ENCODE data around the gene LCAT. TPM values are rescaled to one million over a fixed set of nuclear protein-coding genes. Genes with fewer than 3 reads are reported as not detected.

The LCAT gene
- total and polyA plus RNA-seq, 8 donors: 10.1 to 20.7 (median 17.6) TPM

- no peak for TF ChIP-seq EP300 (IDR thresholded peaks at IDR 0.05)
- peak in 2 of 3 donors; percentile 67 to 75 for TF ChIP-seq POLR2AphosphoS5 (IDR thresholded peaks at IDR 0.05)
- peak; percentile 98 to 99 for DNase-seq
- Histone ChIP-seq H3K9me3 (no peaks in the 10 kb centered on the region), H3K36me3 (no peaks in the 10 kb centered on the region), H3K27me3 (no peaks in the 10 kb centered on the region), H3K27ac (peak within 1 kb of the TSS; percentile 94 to 99 (median 95)), H3K4me3 (peak within 1 kb of the TSS; percentile 73 to 99 (median 79)), H3K4me1 (peaks cover 20 to 55% (median 48%) of the 10 kb centered on the region in 4 donors)
- intact Hi-C loops (cut with DNase I; ENCODE audit: low total_unique reads): no loop called here
- WGBS, 5 donors: 0 to 1% (median 1%) methylated on average over 21 to 90 of the region's 90 CpGs
Measured at GRCh38 chr16:67892899-67893742, 50.8 kb downstream of the LCAT start, which contains the start of gene PSKH1. PSKH1 (plus strand) TSS chr16:67893254; CDS start chr16:67908750, 15,496 bp downstream.

DNA sequence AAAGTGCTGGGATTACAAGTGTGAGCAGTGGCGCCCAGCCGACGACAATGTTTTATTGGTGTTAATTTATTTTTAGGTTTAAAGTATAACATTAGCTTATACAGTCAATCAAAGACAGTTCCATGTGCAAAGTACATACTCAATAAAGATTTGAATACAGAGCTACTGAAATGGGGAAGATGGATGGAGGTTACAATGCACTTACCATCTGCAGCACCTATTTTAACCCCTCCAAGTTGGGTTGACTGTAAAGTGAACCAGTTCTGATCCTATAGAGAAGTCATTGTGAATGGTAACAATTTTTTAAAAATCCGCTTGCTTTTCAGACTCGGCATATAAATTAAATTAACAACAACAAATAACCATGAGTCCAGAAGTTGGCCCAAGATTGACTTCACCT, 51.5 kb downstream of the LCAT start:
- 50 to 71% (median 66%) methylated on average over 5 of the region's 5 CpGs for WGBS, 5 donors
- Histone ChIP-seq H3K9me3 (no peaks in the 10 kb centered on the region), H3K27ac (peak overlapping the region in 4 of 5 donors; percentile 94 to 99 (median 94)), H3K36me3 (no peaks in the 10 kb centered on the region), H3K4me3 (peak overlapping the region; percentile 73 to 99 (median 79)), H3K4me1 (peaks cover 20 to 48% (median 41%) of the 10 kb centered on the region in 4 donors), H3K27me3 (no peaks in the 10 kb centered on the region)
- intact Hi-C loops (cut with DNase I; ENCODE audit: low total_unique reads): no loop called here
- no peak for DNase-seq
- TF ChIP-seq EP300 (IDR thresholded peaks at IDR 0.05): no peak
- no peak for TF ChIP-seq POLR2AphosphoS5 (IDR thresholded peaks at IDR 0.05)
- no peak for TF ChIP-seq POLR2A (IDR thresholded peaks at IDR 0.05)
- TF ChIP-seq, protein P1, sequence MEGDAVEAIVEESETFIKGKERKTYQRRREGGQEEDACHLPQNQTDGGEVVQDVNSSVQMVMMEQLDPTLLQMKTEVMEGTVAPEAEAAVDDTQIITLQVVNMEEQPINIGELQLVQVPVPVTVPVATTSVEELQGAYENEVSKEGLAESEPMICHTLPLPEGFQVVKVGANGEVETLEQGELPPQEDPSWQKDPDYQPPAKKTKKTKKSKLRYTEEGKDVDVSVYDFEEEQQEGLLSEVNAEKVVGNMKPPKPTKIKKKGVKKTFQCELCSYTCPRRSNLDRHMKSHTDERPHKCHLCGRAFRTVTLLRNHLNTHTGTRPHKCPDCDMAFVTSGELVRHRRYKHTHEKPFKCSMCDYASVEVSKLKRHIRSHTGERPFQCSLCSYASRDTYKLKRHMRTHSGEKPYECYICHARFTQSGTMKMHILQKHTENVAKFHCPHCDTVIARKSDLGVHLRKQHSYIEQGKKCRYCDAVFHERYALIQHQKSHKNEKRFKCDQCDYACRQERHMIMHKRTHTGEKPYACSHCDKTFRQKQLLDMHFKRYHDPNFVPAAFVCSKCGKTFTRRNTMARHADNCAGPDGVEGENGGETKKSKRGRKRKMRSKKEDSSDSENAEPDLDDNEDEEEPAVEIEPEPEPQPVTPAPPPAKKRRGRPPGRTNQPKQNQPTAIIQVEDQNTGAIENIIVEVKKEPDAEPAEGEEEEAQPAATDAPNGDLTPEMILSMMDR (IDR thresholded peaks at IDR 0.05): no peak

Other genes starting within 250 kb of the LCAT start
- 10 to 100 TPM in 4 of 5 donors, 1 to 10 TPM in 1; 7.6 to 87.5 (median 13.3) TPM for gene GFOD2, start 224.8 kb downstream of the LCAT start, total RNA-seq
- 10 to 100 TPM in 1 of 3 donors, 1 to 10 TPM in 2; 8.6 to 13.4 (median 10.0) TPM for gene GFOD2, start 224.8 kb downstream of the LCAT start, polyA plus RNA-seq
- 10 to 100 TPM in 3 of 5 donors, 1 to 10 TPM in 2; 7.8 to 37.3 (median 13.0) TPM for gene RANBP10, start 137.6 kb downstream of the LCAT start, total RNA-seq
- 1 to 10 TPM; 2.9 to 6.9 (median 4.2) TPM for gene RANBP10, start 137.6 kb downstream of the LCAT start, polyA plus RNA-seq
- gene TSNAXIP1, start 137.2 kb downstream of the LCAT start, total RNA-seq: 10 to 100 TPM in 1 of 5 donors, 1 to 10 TPM in 2, under 1 TPM in 1, not detected in 1; 0.45 to 25.7 (median 1.7) TPM
- gene TSNAXIP1, start 137.2 kb downstream of the LCAT start, polyA plus RNA-seq: 1 to 10 TPM in 1 of 3 donors, under 1 TPM in 2; 0.46 to 1.2 (median 1.00) TPM
- gene THAP11, start 101.8 kb downstream of the LCAT start, total RNA-seq: 100 to 1,000 TPM in 1 of 5 donors, 10 to 100 TPM in 4; 12.5 to 109 (median 53.9) TPM
- 10 to 100 TPM; 15.8 to 25.7 (median 18.7) TPM for gene THAP11, start 101.8 kb downstream of the LCAT start, polyA plus RNA-seq
- gene NUTF2, start 97.2 kb downstream of the LCAT start, total RNA-seq: 10 to 100 TPM in 4 of 5 donors, 1 to 10 TPM in 1; 9.3 to 64.7 (median 25.7) TPM
- 100 to 1,000 TPM in 2 of 3 donors, 10 to 100 TPM in 1; 92.0 to 125 (median 112) TPM for gene NUTF2, start 97.2 kb downstream of the LCAT start, polyA plus RNA-seq
- gene CENPT, start 96.4 kb downstream of the LCAT start, total RNA-seq: 10 to 100 TPM; 27.4 to 80.7 (median 71.0) TPM
- 10 to 100 TPM; 36.8 to 64.8 (median 48.3) TPM for gene CENPT, start 96.4 kb downstream of the LCAT start, polyA plus RNA-seq
- 100 to 1,000 TPM in 2 of 5 donors, 10 to 100 TPM in 3; 41.5 to 141 (median 58.5) TPM for gene EDC4, start 71.1 kb downstream of the LCAT start, total RNA-seq
- gene EDC4, start 71.1 kb downstream of the LCAT start, polyA plus RNA-seq: 10 to 100 TPM; 22.0 to 27.6 (median 22.2) TPM
- gene NRN1L, start 59.2 kb downstream of the LCAT start, total RNA-seq: not detected
- 1 to 10 TPM in 2 of 3 donors, not detected in 1; 2.0 to 2.7 TPM for gene NRN1L, start 59.2 kb downstream of the LCAT start, polyA plus RNA-seq
- gene PSKH1, start 50.9 kb downstream of the LCAT start, total RNA-seq: 10 to 100 TPM; 17.5 to 93.7 (median 26.1) TPM
- 10 to 100 TPM; 10.2 to 26.5 (median 13.4) TPM for gene PSKH1, start 50.9 kb downstream of the LCAT start, polyA plus RNA-seq
- gene CTRL, start 12.3 kb downstream of the LCAT start, total RNA-seq: 10 to 100 TPM in 1 of 5 donors, 1 to 10 TPM in 2, under 1 TPM in 1, not detected in 1; 0.37 to 11.0 (median 4.0) TPM
- 1 to 10 TPM in 2 of 3 donors, under 1 TPM in 1; 0.62 to 2.1 (median 1.3) TPM for gene CTRL, start 12.3 kb downstream of the LCAT start, polyA plus RNA-seq
- gene PSMB10, start 7.3 kb downstream of the LCAT start, total RNA-seq: 10 to 100 TPM; 22.8 to 85.8 (median 52.5) TPM
- 100 to 1,000 TPM; 128 to 205 (median 134) TPM for gene PSMB10, start 7.3 kb downstream of the LCAT start, polyA plus RNA-seq
- 100 to 1,000 TPM in 1 of 5 donors, 10 to 100 TPM in 4; 12.7 to 136 (median 25.9) TPM for gene SLC12A4, start 24.5 kb upstream of the LCAT start, total RNA-seq
- gene SLC12A4, start 24.5 kb upstream of the LCAT start, polyA plus RNA-seq: 10 to 100 TPM in 2 of 3 donors, 1 to 10 TPM in 1; 5.7 to 19.8 (median 16.2) TPM
- gene DPEP3, start 36.4 kb upstream of the LCAT start, total RNA-seq: not detected
- not detected for gene DPEP3, start 36.4 kb upstream of the LCAT start, polyA plus RNA-seq
- 1 to 10 TPM in 3 of 5 donors, not detected in 2; 2.4 to 5.2 (median 3.1) TPM for gene DPEP2, start 55.4 kb upstream of the LCAT start, total RNA-seq
- gene DPEP2, start 55.4 kb upstream of the LCAT start, polyA plus RNA-seq: under 1 TPM; 0.61 to 0.95 (median 0.75) TPM
- not detected for gene DPEP2NB, start 71.8 kb upstream of the LCAT start, total RNA-seq
- gene DPEP2NB, start 71.8 kb upstream of the LCAT start, polyA plus RNA-seq: not detected
- gene DDX28, start 79.1 kb upstream of the LCAT start, total RNA-seq: 1 to 10 TPM in 3 of 5 donors, not detected in 2; 4.6 to 8.9 (median 7.3) TPM
- gene DDX28, start 79.1 kb upstream of the LCAT start, polyA plus RNA-seq: 1 to 10 TPM; 6.3 to 9.7 (median 7.3) TPM
- gene DUS2, start 79.2 kb upstream of the LCAT start, total RNA-seq: 10 to 100 TPM in 4 of 5 donors, under 1 TPM in 1; 0.45 to 27.5 (median 15.2) TPM
- gene DUS2, start 79.2 kb upstream of the LCAT start, polyA plus RNA-seq: 1 to 10 TPM; 4.3 to 9.5 (median 5.0) TPM
- 100 to 1,000 TPM in 2 of 5 donors, 10 to 100 TPM in 3; 20.1 to 385 (median 23.9) TPM for gene NFATC3, start 141.2 kb upstream of the LCAT start, total RNA-seq
- 1 to 10 TPM; 5.5 to 5.8 (median 5.6) TPM for gene NFATC3, start 141.2 kb upstream of the LCAT start, polyA plus RNA-seq

Measured in stomach (tissue), 9 donors.